Gastrocnemius medialis (tissue), 4 donors: ENCODE results near the gene WFDC11.

Source experiments
- POLR2A ChIP-seq, 2 donors: fragments of 450-650 bp; IDR thresholded peaks; one replicate each; pipeline ENCODE4 v1.6.1; 2017; ENCODE audit warnings: antibody characterized with exemption in 2 of 2, mild to moderate bottlenecking in 2 of 2, moderate library complexity in 2 of 2
- TF ChIP-seq, protein P1 (sequence below), 5 experiments: fragments of 450-650 bp in 3 of 5; fragments of 200-600 bp in 2 of 5; sonication (generic) in 2 of 5; IDR thresholded peaks in 4 of 5; conservative IDR thresholded peaks in 1 of 5; 1 replicate in 4 of 5; 2 replicates in 1 of 5; pipeline ENCODE4 v1.5.1; 2016 to 2019; ENCODE audit warnings: antibody characterized with exemption in 5 of 5, mild to moderate bottlenecking in 3 of 5, moderate library complexity in 3 of 5

GRCh38 chr20:45701104-45701503 lies 31.1 kb upstream of the WFDC11 start:
- TF ChIP-seq, protein P1, sequence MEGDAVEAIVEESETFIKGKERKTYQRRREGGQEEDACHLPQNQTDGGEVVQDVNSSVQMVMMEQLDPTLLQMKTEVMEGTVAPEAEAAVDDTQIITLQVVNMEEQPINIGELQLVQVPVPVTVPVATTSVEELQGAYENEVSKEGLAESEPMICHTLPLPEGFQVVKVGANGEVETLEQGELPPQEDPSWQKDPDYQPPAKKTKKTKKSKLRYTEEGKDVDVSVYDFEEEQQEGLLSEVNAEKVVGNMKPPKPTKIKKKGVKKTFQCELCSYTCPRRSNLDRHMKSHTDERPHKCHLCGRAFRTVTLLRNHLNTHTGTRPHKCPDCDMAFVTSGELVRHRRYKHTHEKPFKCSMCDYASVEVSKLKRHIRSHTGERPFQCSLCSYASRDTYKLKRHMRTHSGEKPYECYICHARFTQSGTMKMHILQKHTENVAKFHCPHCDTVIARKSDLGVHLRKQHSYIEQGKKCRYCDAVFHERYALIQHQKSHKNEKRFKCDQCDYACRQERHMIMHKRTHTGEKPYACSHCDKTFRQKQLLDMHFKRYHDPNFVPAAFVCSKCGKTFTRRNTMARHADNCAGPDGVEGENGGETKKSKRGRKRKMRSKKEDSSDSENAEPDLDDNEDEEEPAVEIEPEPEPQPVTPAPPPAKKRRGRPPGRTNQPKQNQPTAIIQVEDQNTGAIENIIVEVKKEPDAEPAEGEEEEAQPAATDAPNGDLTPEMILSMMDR (IDR thresholded peaks at IDR 0.05 in 4 of 5, conservative IDR thresholded peaks at IDR 0.05 in 1 of 5): no peak
- TF ChIP-seq POLR2A (IDR thresholded peaks at IDR 0.05): no peak
